NCI-H1694 (cell line): Measurements from ENCODE around the gene GLI3.
"Not testable (repeated sequence)": the region's sequence is repeated elsewhere in the genome, so short reads cannot be mapped to it uniquely, and the experiment has no call there.

ENCODE experiments used
- DNase-seq: peaks from one replicate; lab custom pipeline; 2025; lab: John Stamatoyannopoulos, UW

Gene GLI3

GRCh38 chr7:42212541-42213090 is 24.4 kb downstream of the GLI3 start:
- DNase-seq = no peak

GRCh38 chr7:42211938-42212337 is 25.1 kb downstream of the GLI3 start:
- DNase-seq = no peak

- no peak for DNase-seq
These were observed 26.2 kb downstream of the GLI3 start for GRCh38 chr7:42210779-42211178.

- DNase-seq = no peak
These were observed 26.7 kb downstream of the GLI3 start for GRCh38 chr7:42210333-42210732.

DNA sequence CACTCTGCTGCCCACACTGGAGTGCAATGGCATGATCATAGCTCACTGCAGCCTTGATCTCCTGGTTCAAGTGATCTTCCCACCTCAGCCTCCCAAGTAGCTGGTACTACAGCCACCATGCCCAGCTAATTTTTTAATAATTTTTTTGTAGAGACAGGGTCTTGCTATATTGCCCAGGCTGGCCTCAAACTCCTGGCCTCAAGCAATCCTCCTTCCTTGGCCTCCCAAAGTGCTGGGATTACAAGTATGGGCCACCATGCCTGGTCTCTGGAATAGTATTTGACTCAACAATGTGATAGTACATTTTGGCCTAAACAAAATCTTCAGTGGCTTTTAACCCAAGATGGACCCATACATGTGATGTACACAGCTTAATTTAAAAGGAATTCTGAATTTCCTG is 27.9 kb downstream of the GLI3 start:
- not testable (repeated sequence) for DNase-seq

DNA sequence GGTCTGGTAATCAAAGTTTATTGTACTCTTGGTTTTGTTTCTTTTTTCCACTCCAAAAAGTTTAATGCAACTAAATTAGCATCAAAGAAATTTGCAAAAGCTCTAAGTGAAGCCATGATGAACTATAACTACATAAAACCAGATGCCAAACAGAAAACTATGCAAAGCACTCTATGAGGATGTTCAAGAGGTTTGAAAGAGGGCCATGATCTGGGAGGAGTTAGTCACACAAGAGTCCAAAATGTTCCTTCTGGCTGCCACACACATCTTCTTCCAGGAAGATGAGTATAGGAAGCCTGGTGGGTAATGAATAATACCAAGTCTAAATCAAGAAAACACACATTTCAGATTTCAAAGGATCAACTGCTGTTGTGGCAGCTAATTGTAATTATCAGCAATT is 28.4 kb downstream of the GLI3 start:
- DNase-seq = no peak

GRCh38 chr7:42207420-42207819 is 29.6 kb downstream of the GLI3 start:
- no peak for DNase-seq

DNA sequence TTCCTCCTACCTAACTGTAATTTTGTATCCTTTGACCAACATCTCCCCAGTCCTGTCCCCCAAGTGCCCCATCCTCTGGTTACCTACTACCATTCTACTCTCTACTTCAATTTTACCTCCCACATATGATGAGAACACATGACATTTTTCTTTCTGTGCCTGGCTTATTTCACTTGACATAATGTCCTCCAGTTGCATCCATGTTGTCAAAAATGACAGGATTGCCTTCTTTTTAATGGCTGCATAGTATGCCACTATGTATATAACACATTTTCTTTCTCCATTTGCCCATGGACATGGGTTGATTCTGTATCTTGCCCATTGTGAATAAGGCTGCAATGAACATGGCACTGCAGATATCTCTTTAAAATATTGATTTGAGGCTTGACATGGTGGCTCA is 33.7 kb downstream of the GLI3 start:
- no peak for DNase-seq

GRCh38 chr7:42202601-42203000 is 34.4 kb downstream of the GLI3 start:
- no peak for DNase-seq

DNA sequence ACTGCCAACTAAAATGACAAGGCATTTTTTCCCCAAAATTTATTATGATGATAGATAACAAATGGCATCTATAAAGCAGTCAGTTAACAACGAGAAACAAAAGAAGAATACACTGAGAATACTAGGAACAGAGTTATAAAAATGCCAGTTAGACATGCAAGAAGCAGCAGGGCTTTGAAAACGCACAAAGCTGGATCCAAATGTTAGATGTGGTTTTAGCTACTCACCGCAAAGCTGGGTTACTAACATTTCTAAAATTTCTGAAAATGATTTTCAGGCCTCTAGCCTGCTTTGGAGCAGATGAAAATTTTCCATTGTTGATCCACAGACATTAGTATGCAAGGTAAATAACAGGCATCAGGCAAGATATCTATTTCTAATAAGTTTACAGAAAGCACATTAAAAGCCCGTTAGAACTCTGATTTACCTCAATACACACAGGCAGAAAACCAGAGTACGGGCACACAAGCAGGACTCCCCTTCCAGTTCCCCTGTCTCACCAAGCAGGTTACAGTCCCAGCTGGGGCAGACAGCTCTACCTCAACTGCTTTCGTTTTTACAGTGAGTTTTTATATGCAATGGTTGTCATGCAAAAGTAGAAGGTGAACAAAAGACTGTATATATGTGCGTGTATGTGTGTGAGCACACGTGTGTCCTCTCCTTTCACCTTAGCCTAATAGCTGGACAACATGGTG is 37.9 kb downstream of the GLI3 start:
- no peak for DNase-seq

DNA sequence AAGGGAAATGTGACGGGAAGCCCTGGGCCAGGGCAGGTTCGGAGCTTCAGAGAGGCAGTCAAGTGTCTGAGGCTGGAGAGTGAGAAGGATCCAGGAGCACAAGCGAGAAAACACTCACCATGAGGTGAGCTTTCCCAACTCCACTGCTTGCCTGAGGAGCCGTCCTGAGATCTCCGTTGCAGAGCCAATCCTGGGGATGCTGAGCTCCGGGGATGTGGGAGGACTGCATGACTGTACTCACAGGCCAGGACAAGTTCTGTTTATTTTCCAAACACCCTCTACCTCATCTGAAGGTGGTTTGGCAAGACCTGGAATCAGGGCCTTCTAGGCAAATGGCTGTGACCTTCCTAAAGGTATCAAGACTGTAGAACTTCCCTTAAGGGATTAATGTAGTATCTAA is 38.7 kb downstream of the GLI3 start:
- DNase-seq = no peak

DNA sequence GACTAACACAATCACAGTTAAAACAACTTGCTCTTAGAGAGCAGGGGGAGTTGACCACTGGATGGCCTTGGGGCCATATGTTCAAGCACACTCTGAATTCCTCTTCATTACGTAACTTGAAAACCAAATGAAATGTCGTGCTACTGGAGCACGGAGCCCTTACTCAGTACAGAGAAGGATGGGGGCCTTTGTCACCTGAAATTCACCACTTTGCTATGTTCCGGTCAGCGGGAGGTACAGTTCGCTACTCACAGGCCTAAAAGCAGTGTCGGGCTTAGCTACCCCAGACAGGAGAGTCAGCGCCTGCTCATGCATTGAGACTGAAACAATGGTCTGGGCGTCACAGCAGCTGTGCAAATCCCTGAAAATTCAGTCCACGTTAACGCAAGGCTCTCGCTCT is 39.6 kb downstream of the GLI3 start:
- DNase-seq = no peak

GRCh38 chr7:42194238-42194637 is 42.8 kb downstream of the GLI3 start:
- DNase-seq = no peak

GRCh38 chr7:42193471-42194129 is 43.4 kb downstream of the GLI3 start:
- no peak for DNase-seq

DNA sequence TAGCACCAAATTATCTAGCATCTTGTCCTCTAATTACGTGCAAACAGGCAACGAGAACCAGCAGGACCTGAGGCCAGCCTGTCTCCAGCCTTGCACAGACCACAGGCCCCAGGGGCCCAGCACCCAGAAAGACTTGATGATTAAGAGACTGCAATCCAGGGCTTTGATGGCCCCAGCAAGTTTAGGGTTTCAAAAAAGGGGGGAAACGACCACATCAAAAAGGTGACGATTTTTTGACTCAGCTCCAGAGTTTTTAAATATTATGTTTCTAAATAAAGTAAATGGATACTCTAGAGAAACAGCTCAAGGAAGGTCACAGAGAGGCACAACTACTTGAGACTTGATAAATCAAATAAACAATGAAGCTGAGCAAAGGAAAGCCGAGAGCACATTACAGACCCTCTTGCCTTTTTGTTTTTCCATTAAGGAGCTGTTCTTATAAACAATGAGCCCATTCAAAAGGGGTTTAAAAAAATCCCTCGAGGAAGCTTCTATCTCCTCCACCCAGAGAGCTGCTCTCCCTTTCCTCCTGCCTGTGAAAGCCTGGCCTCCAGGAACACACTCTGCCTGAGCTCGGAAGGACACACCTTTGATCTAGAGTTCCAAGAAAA is 44.1 kb downstream of the GLI3 start:
- DNase-seq = no peak

- no peak for DNase-seq
These were observed 44.9 kb downstream of the GLI3 start for GRCh38 chr7:42192066-42192465.

- DNase-seq = no peak
These were observed 47.5 kb downstream of the GLI3 start for GRCh38 chr7:42189535-42189934.

GRCh38 chr7:42186151-42186550 is 50.9 kb downstream of the GLI3 start:
- DNase-seq = no peak

DNA sequence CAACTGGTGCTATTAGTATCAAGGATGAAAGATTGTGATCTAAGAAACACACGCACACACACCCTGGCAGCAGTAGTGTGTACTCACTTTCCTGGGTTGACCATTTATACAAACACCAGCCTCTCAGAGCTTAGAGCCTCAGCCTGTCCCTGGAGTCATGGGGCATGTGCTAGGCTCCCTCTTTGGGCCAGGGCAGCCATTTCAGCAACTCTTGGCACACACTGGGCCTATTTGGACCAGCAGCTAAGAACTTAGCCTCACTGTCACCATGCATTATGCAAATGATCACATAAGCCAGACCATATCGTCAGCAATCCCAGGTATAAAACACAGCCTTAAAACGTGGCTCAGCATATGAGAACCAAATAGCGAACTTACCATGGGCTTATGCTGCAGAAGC is 51.3 kb downstream of the GLI3 start:
- DNase-seq = no peak

DNA sequence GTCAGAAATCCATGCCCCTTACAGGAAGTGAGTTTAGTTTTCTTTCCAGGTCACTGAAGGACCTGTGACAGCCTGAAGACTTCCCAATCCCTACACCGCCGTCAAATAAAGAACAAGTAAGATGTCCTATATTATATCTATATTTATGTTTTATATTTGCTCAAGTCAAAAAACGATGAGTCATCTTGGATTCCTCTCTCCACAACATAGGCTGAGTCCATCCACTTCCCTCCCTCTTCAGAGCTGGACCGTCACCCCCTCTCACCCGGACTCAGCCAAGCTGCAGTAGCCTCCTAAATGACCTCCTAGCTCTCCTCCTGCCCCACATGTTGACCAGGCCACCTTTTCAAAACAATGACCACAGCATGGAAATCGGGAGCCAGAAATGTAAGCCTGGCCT is 53.5 kb downstream of the GLI3 start:
- DNase-seq = no peak

GRCh38 chr7:42181566-42181965 is 55.4 kb downstream of the GLI3 start:
- DNase-seq = no peak

GRCh38 chr7:42180806-42181205 is 56.2 kb downstream of the GLI3 start:
- DNase-seq = no peak

GRCh38 chr7:42176724-42177101 is 60.3 kb downstream of the GLI3 start:
- no peak for DNase-seq
